IMR-90 (cell line): ENCODE measurements around the gene TEX53.

ENCODE experiments used
- CTCF ChIP-seq: conservative IDR thresholded peaks from 2 replicates; pipeline ENCODE4 v1.5.1; 2012; ENCODE audit warnings: mild to moderate bottlenecking, low read depth, low read length, improper control_type of control experiment
- ELK1 ChIP-seq: fragments of 150-350 bp; IDR thresholded peaks from 2 replicates; pipeline ENCODE4 v1.6.1; 2016; ENCODE audit warnings: low read depth, mild to moderate bottlenecking, low read length, moderate library complexity, borderline replicate concordance
- FOS ChIP-seq: fragments of 150-350 bp; IDR thresholded peaks from 2 replicates; pipeline ENCODE4 v1.6.1; 2016; ENCODE audit warnings: low read depth, low read length
- POLR2A ChIP-seq: IDR thresholded peaks from 2 replicates; pipeline ENCODE4 v1.6.1; 2012; ENCODE audit warnings: mild to moderate bottlenecking, low read depth, low read length

GRCh38 chr9:114664181-114664580 is 6.6 kb upstream of the TEX53 start:
- TF ChIP-seq ELK1 (no peak), CTCF (no peak), FOS (no peak), POLR2A (no peak)
